ENCODE measurements around the gene KCTD2. TPM values are rescaled to one million over a fixed set of nuclear protein-coding genes. Genes with fewer than 3 reads are reported as not detected.

The KCTD2 gene
- total RNA-seq, 1 donor from 2014 or later, result 17.2 TPM

DNA sequence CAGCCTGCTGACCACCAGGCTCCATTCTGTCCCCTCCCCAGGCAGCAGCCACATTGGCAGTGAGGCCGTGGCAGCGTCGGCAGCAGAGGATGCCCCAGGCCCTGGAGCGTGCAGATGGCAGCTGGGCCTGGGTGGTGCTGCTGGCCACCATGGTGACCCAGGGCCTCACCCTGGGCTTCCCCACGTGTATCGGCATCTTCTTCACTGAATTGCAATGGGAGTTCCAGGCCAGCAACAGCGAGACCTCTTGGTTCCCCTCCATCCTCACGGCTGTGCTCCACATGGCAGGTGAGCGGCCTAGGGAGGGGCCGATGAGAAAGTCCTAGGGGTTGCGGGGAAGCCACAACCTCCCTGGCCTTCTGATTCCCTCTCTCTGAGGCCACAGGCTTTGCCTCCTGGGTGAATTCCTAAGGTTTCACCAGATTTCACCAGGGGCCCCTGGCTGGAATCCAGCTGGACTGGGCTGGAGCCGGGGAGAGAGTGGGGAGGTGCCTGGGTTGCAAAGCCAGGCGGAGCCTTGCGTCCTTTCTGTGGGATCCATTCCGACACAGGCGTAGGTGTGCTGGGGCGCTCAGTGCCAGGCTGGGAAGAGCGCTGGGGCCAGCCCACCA, 46.6 kb downstream of the KCTD2 start:
- intact Hi-C loops (cut with micrococcal nuclease), result no loop called here

DNA sequence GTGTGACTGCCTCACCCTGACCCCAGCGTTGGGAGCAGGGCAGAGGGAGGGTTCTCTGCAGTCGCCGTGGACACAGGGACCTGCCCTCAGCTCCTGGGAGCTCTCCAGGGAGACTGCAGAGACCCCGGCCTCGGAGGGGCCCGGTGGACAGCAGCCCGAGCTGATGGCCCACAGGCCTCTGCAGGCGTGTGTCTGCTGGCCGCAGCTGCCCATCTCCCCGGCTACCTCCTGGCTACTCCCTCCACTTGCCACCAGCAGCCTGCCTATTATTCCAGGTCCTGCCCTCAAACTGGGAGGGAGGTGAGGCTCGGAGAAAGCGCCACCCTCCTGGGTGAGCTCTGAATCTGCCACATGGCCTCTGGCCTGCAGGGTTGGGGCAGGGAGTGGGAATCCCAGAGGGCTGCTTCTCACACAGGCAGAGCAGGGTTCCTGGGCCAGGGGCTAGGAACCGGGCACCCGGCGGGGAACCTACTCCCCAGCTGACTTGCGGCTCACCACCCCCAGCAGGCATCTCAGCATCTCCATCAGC, 47.9 kb downstream of the KCTD2 start:
- intact Hi-C loops (cut with micrococcal nuclease), result no loop called here

DNA sequence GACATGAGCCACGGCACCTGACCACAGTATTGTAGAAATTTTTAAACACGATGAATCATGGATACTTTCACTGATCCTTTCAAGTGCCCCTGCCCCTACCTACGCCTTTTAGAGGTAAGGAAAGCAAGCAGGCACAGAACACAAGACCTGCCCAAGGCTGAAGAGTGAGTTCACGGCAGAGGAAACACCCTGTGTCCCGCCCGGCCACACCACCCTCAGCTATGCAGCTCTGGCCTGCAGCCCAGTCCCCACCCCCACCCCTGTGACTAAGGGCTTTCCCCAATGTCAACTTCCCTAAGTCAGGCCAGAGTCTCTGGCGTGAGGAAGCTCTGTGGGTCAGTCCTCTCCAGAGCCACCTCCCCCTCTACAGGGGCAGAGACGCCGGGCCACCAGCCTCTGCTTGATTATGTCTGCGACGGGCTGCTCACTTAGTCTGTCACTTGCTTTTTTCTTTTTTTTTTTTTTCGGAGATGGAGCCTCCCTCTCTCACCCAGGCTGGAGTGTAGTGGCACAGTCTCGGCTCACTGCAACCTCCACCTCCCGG, 49.1 kb downstream of the KCTD2 start:
- intact Hi-C loops (cut with micrococcal nuclease), result no loop called here

DNA sequence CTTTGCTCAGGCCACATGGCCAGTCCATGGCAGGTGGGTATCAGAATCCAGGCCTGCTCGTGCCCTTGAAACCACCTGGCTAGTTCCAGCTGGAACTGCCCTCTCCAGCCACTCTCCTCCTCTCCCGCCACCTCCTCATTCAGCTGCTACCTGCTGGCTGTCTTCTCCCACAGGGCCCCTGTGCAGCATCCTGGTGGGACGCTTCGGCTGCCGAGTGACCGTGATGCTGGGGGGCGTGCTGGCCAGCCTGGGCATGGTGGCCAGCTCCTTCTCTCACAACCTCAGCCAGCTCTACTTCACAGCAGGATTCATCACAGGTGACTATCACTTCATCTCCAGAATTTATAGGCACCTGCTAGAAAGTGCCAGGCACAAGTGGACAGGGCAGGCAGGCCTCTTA, 50.8 kb downstream of the KCTD2 start:
- intact Hi-C loops (cut with micrococcal nuclease), result no loop called here

DNA sequence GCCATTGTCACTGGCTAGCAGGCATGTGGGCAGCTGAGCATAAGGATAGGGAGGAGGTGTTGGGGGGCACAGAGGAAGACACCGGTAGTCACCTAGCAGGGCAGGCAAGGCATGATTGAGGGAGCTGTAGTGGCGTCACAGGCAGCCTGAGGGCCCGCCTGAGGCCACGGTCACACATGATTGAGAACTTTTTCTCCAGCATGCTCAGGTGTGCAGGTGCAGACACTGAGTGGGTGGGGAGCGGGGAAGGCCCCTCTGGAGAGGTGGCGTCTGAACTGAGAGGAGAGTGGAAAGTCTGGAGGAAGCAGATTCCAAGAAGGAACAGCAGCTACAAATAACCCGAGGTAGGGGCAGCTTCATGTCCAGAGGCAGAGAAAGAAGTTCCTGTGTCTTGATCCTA, 51.8 kb downstream of the KCTD2 start:
- intact Hi-C loops (cut with micrococcal nuclease), result no loop called here

DNA sequence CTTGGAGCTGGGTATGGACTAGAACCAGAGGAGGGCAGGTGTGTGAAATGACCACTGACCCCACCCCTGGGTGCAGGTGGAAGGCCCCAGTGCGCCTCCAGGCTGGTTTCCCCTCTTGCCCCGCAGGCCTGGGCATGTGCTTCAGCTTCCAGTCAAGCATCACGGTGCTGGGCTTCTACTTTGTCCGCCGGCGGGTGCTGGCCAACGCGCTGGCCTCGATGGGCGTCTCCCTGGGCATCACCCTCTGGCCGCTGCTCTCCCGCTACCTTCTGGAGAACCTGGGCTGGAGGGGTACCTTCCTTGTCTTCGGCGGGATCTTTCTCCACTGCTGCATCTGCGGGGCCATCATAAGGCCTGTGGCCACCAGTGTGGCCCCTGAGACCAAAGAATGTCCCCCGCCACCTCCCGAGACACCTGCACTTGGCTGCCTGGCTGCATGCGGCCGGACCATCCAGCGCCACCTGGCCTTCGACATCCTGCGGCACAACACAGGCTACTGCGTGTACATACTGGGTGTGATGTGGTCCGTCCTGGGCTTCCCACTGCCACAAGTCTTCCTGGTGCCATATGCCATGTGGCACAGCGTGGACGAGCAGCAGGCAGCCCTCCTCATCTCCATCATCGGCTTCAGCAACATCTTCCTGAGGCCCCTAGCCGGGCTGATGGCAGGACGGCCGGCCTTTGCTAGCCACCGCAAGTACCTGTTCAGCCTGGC, 53.0 kb downstream of the KCTD2 start:
- intact Hi-C loops (cut with micrococcal nuclease), result no loop called here

DNA sequence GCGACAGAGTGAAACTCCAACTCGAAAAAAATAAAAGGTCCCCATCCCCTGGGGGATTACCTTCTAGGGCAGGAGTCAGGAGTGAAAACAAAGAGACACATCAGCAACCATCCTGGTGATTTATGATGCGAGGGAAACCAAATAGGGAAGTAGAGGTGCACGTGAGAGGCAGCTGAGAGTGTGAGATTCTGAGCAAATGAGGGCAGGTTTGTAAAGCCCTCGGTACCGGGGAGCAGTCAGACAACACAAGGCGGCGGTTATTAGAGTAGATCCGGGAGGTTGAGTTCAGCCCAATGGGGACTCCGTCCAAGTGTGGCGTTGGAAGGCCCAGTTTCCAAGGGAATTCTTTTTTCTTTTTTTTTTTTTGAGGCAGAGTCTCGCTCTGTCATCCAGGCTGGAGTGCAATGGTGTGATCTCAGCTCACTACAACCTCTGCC, 55.4 kb downstream of the KCTD2 start:
- intact Hi-C loops (cut with micrococcal nuclease), result no loop called here

DNA sequence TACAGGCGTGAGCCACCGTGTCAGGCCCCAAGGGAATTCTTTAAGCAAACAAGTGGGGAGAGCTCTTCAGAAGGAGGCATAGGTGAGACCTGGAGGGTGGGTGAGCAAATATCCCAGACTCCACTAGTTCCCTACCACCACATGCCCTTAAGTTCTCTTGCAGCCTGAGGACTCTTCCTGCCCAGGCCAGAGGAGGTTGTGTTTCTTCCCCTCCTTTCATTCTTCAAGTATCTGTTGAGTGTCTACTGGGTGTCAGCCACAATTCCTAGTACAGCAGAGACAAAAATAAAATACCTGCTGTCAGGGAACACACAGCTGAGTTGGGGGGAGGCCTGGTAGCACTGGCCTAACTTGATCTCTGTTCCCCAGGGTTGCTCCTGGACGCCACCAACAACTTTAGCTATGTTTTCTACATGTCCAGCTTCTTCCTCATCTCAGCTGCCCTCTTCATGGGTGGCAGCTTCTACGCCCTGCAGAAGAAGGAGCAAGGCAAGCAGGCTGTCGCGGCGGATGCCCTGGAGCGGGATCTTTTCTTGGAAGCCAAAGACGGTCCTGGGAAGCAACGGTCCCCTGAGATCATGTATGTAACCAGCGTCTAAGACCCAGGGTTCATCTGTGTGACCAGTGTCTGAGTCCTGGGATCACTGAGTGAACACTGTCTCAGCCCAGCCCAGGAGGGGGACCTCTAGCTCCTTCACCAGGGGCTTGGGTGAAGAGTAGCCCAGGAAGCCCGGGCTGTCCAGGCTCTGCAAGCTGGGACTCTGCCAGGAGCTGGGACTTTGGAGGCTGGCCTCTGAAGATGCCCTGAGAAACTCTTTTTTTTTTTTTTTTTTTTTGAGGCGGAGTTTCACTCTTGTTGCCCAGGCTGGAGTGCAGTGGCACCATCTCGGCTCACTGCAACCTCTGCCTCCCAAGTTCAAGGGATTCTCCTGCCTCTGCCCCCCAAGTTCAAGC, 56.9 kb downstream of the KCTD2 start:
- intact Hi-C loops (cut with micrococcal nuclease), result no loop called here

DNA sequence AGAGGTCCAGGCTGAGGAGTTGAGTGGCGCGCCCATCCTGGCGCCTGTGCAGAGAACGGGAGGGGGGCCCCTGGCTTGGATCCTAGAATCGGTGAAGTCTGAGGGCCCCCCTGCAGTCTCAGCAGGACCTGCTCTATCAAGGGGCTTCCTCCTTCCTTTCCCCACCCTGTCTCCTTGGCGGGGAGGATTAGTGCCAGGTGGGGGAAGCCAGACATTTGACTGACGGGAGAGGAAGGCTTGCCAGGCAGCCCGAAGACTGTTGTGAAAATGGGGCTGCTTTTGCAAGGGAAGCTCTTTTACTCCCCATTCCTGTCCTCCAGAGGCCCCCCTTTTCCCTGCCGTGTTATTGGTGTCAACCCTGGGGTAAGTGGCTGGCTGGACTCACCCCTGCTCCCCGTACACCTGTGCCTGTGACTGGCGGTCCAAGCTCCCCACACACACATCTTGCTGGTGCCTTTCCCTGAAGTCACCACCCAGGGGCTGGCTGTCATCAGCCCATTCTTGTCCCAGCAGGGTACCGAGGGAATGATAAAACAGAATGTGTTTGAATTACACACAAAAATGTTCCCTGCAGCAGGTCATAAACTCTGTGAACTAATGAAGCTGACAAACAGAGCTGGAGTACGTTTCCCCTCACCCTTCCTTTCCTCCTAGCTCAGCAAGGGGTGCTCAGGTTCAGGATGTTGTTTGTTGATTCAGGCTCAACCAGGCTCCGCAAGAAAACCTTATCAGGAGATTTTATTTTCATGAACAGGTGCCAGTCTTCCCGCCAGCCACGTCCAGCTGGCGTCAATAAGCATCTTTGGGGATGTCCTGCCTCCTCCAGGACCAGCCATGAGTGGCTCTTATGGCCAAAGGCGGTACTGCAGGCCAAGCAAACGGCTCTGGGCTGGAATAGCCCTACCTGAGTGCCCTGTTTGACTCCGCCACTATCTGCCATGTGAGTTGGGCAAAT, 58.4 kb downstream of the KCTD2 start:
- intact Hi-C loops (cut with micrococcal nuclease), result no loop called here

DNA sequence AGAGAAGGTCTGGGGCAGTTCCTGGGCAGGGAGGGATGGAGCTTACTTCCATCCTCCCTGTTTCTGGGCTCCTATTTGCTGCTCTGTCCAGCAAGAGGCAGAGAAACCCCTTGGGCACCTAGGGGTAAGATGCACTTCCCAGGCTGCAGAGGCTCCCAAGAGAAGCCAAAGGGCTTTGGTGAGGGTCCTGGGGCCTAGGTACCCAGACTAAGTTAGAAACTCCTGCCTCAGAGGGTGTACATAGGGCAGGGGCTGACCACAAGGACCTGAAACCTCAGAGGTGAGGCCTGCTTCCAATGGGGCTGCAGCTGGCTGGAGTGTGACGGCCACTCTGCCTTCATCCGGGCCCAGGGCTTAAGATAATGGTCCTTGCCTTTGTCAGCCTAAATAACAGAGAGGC, 61.2 kb downstream of the KCTD2 start:
- intact Hi-C loops (cut with micrococcal nuclease), result loop anchor here (2.0 kb wide), 1 partner anchor 61 kb away; the partner anchor contains the start of genes ATP5PD and KCTD2

DNA sequence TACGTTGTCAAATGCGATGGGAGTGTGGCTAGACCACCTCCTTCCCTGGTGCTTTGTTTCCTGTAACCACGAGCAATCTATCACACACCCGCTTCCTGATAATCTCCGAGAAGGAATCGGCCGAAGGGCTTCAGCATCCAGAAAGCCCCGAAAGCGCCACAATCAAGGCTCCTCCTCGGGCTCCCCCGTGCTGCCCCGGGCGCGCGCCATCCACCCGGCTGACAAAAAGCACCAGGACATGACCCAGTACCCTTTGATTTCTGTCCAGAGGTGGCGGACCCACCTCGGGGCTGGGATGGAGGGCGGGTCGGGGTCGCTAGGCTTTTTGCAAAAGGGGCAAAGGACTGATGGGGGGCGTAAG, 62.0 kb downstream of the KCTD2 start:
- intact Hi-C loops (cut with micrococcal nuclease), result loop anchor here (2.0 kb wide), 1 partner anchor 62 kb away; the partner anchor contains the start of genes ATP5PD and KCTD2

DNA sequence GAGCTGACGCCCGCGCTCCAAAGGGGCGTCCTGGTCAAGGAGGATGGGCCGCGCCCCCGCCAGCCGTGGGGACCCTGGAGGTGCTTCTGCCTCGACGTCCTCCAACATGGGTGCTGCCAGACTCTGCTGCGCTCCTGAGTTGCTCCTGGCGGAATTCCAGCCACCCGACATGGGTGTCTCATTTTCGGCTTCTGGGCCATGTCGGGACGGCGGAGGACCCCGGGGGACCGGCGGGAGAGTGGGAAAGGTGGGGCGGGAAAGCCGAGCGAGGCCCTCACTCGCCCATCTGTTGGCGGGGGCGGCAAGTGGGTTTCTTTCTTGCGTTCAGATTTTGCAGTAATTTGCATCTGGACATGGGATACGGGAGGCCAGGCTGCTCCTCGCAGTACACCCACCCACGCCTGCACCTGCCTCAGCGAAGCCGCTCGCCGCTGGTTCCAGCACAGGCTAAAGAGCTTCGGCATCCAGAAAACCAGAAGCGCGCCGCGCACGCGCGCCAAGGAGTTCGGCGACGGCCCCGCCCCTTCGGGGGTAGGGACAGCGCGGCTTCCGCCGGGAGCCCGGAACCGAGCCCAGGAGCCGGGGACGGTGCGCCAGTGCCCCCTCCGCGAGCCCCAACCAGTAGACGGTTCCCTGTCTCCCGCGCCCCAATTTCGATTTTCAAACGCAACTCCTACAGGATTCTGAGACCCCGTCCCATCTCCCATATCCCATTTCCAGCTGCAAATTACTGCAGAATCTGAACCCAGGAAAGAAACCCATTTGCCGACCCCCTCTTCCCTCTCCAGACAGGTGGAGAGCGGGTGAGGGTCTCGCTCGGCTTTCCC, 62.6 kb downstream of the KCTD2 start, which contains the start of gene ARMC7:
ARMC7 (plus strand) TSS at position 563 of the 827 bp plus-strand sequence. CDS start 320 bp downstream, outside the sequence.
- intact Hi-C loops (cut with micrococcal nuclease), result loop anchor here (2.0 to 5.0 kb wide), 4 partner anchors 43 to 303 kb away; partner anchors contain the start of genes ATP5PD, JPT1 and KCTD2

DNA sequence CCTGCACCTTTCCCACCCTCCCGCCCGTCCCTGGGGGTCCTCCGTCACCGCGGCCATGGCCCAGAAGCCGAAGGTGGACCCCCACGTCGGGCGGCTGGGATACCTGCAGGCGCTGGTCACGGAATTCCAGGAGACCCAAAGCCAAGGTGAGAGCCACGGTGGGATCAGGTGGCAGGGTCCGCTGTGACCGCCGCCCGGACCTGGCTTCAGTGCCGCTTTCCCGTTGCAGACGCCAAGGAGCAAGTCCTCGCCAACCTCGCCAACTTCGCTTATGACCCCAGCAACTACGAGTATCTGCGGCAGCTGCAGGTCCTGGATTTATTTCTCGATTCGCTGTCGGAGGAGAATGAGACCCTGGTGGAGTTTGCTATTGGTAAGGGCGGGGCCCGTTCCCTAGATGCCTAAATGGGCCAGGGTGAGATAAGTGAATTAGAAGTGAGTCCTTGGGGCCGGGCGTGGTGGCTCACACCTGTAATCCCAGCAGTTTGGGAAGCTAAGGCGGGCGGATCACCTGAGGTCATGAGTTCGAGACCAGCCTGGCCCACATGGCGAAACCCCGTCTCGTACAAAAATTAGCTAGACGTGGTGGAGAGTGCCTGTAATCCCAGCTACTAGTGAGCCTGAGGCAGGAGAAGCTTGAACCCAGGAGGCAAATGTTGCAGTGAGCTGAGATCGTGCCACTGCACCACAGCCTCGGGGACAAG, 63.4 kb downstream of the KCTD2 start:
- intact Hi-C loops (cut with micrococcal nuclease), result loop anchor here (5.0 kb wide), 3 partner anchors 42 to 302 kb away; partner anchors contain the start of gene JPT1

DNA sequence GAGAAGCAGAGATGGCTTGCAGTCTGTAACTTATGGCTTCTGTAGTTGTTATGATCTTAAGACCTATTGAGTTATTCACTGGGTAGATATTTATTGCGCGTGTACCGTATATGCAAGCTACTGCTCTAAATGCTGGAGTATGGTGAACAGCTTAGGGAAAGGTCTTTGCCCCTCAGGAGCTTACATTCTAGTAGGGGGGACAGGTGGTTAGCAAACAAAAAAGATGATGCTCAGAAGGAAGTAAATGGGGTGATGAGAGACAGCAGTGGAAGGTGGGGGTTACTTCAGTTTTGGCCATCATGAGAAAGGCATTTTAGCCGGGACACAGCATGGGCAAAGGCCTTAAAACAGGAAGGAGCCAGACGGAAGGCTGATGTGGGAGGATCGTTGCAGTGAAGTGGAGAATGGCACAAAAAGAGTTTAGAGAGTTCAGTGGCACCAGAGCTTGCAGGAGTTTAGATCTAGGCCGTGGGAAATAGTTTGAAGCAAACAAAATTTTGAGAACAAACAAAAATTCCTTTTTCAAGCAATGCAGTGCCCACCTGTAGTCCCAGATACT, 64.8 kb downstream of the KCTD2 start:
- intact Hi-C loops (cut with micrococcal nuclease), result loop anchor here (5.0 kb wide), 3 partner anchors 40 to 300 kb away; partner anchors contain the start of gene JPT1

DNA sequence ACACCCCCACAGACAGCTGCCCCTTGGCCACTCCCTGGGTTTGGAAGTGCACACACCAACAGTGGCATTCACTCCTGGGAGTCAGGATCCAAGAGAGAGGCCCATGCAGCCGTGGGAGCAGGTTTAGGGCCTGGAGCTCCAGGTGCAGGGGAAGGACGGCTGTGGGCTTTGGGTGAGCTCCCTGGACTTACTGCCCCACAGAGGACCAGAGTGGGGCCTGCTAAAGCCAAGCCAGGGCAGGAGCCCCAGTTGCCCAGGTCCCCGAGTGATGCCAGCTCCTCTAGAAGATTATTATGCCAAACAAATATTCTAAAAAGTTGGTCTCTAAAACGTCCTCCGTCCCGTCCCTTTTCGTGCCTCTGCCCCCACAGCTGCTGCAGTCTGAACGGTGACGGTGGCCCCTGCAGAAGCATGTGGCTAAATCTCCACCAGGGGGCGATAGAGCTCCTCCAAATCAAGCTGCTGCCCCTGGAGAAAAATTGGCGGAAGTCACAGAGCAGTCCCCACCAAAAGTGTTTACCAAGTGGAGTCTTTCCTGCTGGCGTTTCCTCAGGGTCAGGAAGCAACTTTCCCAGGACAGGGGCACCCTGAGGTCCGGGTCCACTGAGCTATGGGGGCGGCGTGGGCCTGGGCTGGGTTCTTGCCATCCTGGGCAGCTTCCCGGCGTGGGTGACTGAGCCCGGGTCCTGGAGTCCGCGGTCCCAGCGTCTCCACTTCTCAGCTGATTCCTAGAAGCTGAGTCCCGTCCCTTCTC, 67.0 kb downstream of the KCTD2 start:
- intact Hi-C loops (cut with micrococcal nuclease), result loop anchor here (1.0 to 5.0 kb wide), 7 partner anchors 17 to 298 kb away; partner anchors contain the start of genes JPT1 and NT5C

DNA sequence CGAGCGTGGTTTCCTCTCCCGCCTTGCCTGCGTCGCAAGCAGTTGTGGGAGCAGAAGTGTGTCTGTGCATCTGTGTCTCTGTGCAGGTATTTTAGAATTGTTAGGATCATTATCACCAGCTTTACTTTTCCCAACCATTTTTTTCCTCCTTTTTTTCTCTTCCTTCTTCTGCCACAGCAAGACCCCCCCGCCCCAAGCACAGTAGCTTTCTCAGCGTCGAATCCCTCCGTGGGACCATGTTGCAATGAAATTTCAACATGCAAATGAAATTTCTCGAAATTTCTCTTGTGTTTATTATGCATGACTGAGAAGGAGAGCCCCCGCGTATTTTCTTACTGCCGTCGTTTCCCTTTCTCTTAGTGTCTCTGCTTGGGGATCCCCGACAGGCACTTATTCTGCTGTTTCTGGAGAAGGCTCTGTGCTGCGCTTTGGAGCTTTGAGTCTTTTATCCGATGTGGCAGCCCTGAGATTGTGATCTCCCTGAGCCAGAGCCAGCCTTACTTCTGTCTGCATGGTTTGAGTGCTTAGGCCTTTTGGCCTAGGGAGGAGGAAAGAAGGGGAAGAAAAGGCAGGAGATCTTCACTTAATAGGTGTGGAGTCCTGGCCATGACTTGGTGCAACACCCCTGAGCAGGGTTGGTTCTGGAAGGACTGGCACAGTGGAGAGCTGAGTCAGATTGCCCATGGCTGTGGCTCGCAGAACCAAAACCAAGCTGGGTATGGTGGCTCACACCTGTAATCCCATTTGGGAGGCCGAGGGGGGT, 67.7 kb downstream of the KCTD2 start:
- intact Hi-C loops (cut with micrococcal nuclease), result loop anchor here (1.0 to 5.0 kb wide), 7 partner anchors 16 to 298 kb away; partner anchors contain the start of genes JPT1 and NT5C

All from T-helper 2 cell treated with Interferon-gamma antibody and Interleukin-4, amounts not matched to agents 100 ng/mL and 5 ng/mL, for 36 hours (primary cell).